GM12873 (cell line): ENCODE results near the gene EIF3F.

ENCODE experiments used
- CTCF ChIP-seq: IDR thresholded peaks from 2 replicates; pipeline ENCODE4 v1.5.1; 2012; ENCODE audit warnings: low read depth, mild to moderate bottlenecking, moderate library complexity, low read length, control low read depth; ENCODE audit not compliant: insufficient read depth; ENCODE audit errors: missing control alignments

The EIF3F gene

GRCh38 chr11:8036002-8036802, 49.1 kb downstream of the EIF3F start:
- TF ChIP-seq CTCF = no peak

- TF ChIP-seq CTCF = no peak
Measured at GRCh38 chr11:8036986-8037385, 49.8 kb downstream of the EIF3F start.

- no peak for TF ChIP-seq CTCF
Measured at GRCh38 chr11:8038393-8038792, 51.3 kb downstream of the EIF3F start.

GRCh38 chr11:8038811-8039529, 51.8 kb downstream of the EIF3F start:
- TF ChIP-seq CTCF = no peak

- TF ChIP-seq CTCF = no peak
Measured at GRCh38 chr11:8039530-8040260, 52.6 kb downstream of the EIF3F start.

- TF ChIP-seq CTCF = no peak
Measured at GRCh38 chr11:8040261-8040920, 53.3 kb downstream of the EIF3F start.

- no peak for TF ChIP-seq CTCF
Measured at GRCh38 chr11:8040921-8041285, 53.8 kb downstream of the EIF3F start.
